ENCODE measurements around the gene MSI2.

Gene MSI2

GRCh38 chr17:57313097-57313835 is 56.9 kb downstream of the MSI2 start:
- no peak for DNase-seq (ENCODE audit: extremely low read depth in 1 of 2, low read depth in 1 of 2)

DNA sequence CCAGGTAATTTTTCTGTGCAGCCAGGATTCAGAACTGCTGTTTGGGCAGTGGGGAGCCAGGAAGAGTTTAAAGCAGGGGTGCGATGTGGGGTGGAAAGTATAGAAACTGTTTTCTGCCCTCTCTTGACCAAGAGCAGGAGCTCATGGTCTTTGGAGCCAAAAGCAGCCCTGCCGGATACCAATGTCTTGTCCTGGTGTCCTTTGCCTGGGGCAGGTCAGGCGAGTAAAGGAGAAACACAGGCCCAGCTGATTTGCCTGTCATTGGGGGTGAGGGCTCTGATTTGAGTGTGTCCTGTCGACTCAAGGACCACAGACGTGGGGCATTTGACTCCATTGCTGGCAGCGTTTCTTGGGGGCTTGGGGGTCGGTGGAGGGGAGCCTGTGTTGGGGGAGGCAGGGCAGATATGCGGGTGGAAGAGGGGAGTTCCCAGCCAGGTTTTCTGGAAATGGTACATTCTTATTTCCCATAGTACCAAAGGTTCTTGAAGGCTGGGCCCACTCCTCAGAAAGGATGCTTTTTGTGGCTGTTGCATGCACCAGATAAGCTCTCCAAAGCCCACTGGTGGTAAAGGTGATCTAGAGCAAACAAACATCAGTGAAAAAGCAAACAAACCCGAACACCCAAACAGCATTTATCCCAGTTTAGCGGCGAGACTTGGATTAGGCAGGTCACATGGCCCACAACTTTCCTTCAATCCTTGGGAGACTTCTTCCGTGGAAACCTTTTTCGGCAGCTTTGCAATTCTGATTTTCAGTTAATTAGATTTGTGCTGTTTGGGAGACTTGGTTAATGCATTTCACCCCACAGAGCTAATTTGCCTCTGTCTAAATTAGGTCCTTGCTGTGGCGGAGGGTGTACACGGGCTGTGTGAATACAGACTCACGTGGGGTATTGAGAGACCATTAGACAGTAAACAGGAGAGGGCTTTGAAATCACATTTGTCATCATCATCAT is 59.0 kb downstream of the MSI2 start:
- DNase-seq (ENCODE audit: extremely low read depth in 1 of 2, low read depth in 1 of 2): no peak

DNA sequence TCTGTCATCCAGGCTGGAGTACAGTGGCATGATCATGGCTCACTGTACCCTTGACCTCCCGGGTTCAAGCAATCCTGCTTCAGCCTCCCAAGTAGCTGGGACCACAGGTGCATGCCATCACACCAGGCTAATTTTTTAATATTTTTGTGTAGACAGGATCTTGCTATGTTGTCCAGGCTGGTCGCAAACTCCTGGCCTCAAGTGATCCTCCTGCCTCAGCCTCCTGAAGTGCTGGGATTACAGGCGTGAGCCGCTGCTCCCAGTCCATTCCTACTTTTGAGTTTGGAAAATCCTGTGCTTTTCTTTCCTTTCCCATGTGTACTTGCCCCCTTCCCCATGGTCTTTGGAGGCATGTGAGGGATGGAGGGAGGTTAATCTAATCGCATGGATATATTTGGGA is 60.0 kb downstream of the MSI2 start:
- DNase-seq (ENCODE audit: extremely low read depth in 1 of 2, low read depth in 1 of 2): no peak

- no peak for DNase-seq (ENCODE audit: extremely low read depth in 1 of 2, low read depth in 1 of 2)
Measured at GRCh38 chr17:57317079-57317478, 60.8 kb downstream of the MSI2 start.

- DNase-seq (ENCODE audit: extremely low read depth in 1 of 2, low read depth in 1 of 2): no peak
Measured at GRCh38 chr17:57318913-57319312, 62.6 kb downstream of the MSI2 start.

DNA sequence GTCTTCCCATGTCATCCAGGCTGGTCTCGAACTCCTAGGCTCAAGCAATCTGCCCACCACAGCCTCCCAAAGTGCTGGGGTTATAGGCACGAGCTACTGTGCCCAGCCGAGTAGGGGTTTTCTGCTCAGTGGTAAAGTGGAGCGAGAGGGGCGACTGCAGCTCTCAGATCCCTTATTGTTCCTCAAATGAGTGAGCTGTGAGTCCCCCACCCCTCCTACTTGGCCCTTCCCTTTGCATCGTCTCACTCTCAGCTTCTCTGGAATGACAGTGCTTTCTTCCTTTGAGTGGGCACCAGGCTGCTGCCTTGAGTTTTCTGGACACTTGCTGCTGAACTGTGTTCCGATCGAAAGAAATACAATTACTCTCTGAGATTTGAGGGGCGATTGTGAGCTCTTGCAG is 63.5 kb downstream of the MSI2 start:
- no peak for DNase-seq (ENCODE audit: extremely low read depth in 1 of 2, low read depth in 1 of 2)

DNA sequence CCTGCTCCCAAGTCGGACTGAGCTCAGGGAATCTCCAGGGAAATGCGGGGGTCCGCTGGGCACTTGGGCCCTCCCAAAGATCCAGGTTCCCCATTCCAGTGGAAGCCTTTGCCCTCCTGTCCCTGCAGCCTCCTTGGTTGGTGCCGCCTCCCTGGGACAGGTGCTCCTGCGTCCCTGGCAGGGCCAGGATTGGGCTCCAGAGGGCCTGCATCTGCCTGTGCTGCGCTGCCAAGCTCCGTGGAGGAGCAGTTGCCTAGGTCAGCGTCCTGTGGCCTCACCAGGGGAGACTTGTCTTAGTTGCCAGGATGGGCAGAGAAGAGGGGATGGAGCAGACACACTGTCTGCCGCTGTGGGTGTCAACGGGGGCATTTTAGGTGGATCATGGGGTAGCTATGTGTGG is 67.1 kb downstream of the MSI2 start:
- DNase-seq (ENCODE audit: extremely low read depth in 1 of 2, low read depth in 1 of 2): no peak

GRCh38 chr17:57324060-57324459 is 67.7 kb downstream of the MSI2 start:
- DNase-seq (ENCODE audit: extremely low read depth in 1 of 2, low read depth in 1 of 2): no peak

DNA sequence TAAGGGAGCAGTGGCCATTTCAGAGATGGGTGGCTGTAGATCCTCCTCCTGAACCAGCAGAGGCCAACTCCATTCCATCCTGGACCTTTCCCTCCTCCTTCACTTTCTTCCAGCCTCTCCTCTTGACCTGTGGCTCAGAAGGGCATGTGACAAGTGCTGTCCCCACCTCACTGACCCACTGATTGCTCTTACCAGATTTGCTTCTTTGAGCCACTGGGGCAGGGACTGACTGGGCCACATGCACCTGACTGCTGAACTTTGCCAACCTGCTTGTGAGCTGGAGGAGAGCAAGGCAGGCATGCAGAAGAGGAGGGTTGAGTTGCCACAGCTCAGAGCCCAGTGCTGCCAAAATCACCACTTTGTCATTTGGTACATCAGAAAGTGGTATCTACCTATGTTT is 68.3 kb downstream of the MSI2 start:
- DNase-seq (ENCODE audit: extremely low read depth in 1 of 2, low read depth in 1 of 2): no peak

DNA sequence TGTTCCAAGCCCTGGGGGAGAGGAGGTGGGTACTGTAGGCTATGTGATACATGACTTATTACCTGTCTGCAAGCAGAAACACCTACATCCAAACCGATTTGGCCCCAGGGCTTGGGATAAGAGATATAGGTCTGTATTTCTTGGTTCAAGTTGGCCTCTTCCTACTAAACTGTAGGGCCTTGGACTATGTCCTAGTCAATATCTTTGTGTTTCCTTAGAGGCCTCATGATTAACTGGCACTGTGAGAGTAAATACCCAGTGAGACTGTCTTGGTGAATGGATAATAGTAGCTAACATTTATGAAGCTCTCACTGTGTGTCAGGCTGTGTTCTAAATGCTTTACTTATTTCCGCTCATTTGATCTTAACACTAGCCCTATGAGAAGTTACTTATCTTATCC is 70.0 kb downstream of the MSI2 start:
- DNase-seq (ENCODE audit: extremely low read depth in 1 of 2, low read depth in 1 of 2): no peak

DNA sequence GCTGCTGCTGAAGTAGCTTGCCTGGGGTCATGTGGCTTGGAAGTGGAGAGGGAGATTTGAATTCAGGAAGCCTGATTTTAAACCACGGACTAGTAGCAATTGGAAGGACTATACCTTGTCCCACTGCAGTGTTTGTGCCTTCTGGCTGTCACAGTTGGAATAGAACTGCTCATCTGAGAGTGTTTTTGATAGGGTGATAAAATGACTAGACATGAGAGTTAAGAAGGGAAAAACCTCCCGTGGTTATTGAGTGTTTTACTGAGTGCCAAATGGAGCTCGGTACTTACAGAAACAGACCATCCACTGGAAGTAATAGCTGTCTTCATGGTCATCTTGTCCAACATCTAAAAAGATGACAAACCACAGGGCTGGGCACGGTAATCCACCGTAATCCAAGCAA is 70.4 kb downstream of the MSI2 start:
- DNase-seq (ENCODE audit: extremely low read depth in 1 of 2, low read depth in 1 of 2): no peak

- DNase-seq (ENCODE audit: extremely low read depth in 1 of 2, low read depth in 1 of 2): peak in 1 of 2 donors; percentile 8
Measured at GRCh38 chr17:57327176-57327970, 71.0 kb downstream of the MSI2 start.

- no peak for DNase-seq (ENCODE audit: extremely low read depth in 1 of 2, low read depth in 1 of 2)
Measured at GRCh38 chr17:57328109-57328882, 72.0 kb downstream of the MSI2 start.

GRCh38 chr17:57329380-57330214 is 73.3 kb downstream of the MSI2 start:
- no peak for DNase-seq (ENCODE audit: extremely low read depth in 1 of 2, low read depth in 1 of 2)

GRCh38 chr17:57330587-57330986 is 74.3 kb downstream of the MSI2 start:
- no peak for DNase-seq (ENCODE audit: extremely low read depth in 1 of 2, low read depth in 1 of 2)

GRCh38 chr17:57331423-57331822 is 75.1 kb downstream of the MSI2 start:
- no peak for DNase-seq (ENCODE audit: extremely low read depth in 1 of 2, low read depth in 1 of 2)

- DNase-seq (ENCODE audit: extremely low read depth in 1 of 2, low read depth in 1 of 2): no peak
Measured at GRCh38 chr17:57332501-57332900, 76.2 kb downstream of the MSI2 start.

DNA sequence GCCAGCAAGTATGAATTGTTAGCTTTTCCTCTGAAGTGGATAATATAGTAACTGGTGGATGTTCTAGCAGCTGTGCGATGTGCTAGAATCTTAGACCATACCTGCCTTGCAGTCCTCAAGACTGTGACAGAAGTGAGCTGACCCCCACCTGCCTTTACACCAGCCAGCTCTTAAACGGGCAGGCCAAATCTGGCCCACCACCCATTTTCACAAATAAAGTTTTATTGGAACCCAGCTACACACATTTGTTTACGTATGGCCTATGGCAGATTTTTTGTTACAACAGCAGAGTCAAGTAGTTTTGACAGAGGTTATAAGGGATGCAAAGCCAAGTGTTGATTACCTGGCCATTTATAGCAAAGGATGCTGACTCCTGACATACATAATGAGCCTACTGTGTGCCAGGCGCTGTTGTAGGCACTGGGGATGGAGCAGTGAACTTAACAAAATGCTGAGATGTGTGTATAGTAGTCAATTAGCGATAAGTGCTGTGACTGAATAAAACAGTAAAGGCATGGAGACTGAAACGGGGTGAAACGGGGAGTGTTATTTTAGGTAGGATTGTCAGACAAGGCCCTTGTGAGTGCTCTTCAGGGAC is 79.0 kb downstream of the MSI2 start:
- DNase-seq (ENCODE audit: extremely low read depth in 1 of 2, low read depth in 1 of 2): no peak

DNA sequence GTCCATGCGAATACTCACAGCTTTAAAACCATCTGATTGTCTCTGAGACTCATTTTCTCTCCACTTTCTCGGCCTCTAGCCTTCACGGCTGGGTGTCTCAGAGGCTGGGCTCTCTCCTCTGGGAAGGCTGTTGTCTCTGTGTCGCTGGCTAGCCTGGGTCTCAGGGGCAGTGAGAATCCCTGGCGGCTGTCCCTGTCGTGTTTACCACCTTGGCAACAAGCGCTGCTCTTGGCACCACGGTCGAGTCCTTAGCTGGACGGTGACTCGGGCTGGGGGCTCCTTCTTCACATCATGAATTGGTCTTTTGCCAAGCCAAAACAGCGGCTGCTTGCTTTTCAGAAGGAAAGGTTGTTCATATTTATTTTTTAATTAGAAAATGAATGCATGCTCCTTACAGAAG is 81.1 kb downstream of the MSI2 start:
- DNase-seq (ENCODE audit: extremely low read depth in 1 of 2, low read depth in 1 of 2): no peak
